HCEC 1CT (cell line): ENCODE results near the gene NSG2.

Experiments
- DNase-seq: peaks from one replicate; pipeline ENCODE4 v3.0.0-alpha.2; 2017

Gene NSG2

GRCh38 chr5:174155281-174155680, 109.8 kb downstream of the NSG2 start:
- no peak for DNase-seq

- DNase-seq, result no peak
These were observed 110.2 kb downstream of the NSG2 start for GRCh38 chr5:174155706-174156105.

- DNase-seq, result no peak
These were observed 111.5 kb downstream of the NSG2 start for GRCh38 chr5:174157048-174157447.
